K562 (cell line): ENCODE results near the gene ZNF280C. TPM values are rescaled to one million over a fixed set of nuclear protein-coding genes. Genes with fewer than 3 reads are reported as not detected.

ENCODE experiments used
- CBX1 ChIP-seq: sonication (generic); IDR thresholded peaks from 2 replicates; pipeline ENCODE4 v1.6.1; 2016; ENCODE audit warnings: antibody characterized with exemption, low read depth, mild to moderate bottlenecking
- DIDO1 ChIP-seq: fragments of 450-650 bp; IDR thresholded peaks from 2 replicates; pipeline ENCODE4 v1.6.1; 2016; ENCODE audit warnings: low read depth, missing biosample characterization, missing genetic modification characterization
- NCOA6 ChIP-seq: fragments of 450-650 bp; IDR thresholded peaks from 2 replicates; pipeline ENCODE4 v1.6.1; 2017; ENCODE audit warnings: mild to moderate bottlenecking
- NRF1 ChIP-seq, 2 experiments: fragments of 450-650 bp; IDR thresholded peaks in 1 of 2; conservative IDR thresholded peaks in 1 of 2; 2 replicates each; pipeline ENCODE4 v1.6.1; 2014; ENCODE audit warnings: mild to moderate bottlenecking in 2 of 2
- SAFB ChIP-seq: fragments of 200-400 bp; formaldehyde crosslinking; IDR thresholded peaks from 2 replicates; pipeline ENCODE4 v1.6.1; 2017; ENCODE audit warnings: low read depth, low read length, borderline replicate concordance
- TAF9B ChIP-seq: fragments of 450-650 bp; IDR thresholded peaks from 2 replicates; pipeline ENCODE4 v1.6.1; 2018; ENCODE audit warnings: mild to moderate bottlenecking; ENCODE audit not compliant: partially characterized antibody
- ZNF41 ChIP-seq: fragments of 250-450 bp; sonication (Bioruptor Pico); conservative IDR thresholded peaks from 2 replicates; pipeline ENCODE4 v1.4.0; 2020; ENCODE audit warnings: mild to moderate bottlenecking
- polyA plus RNA-seq, 8 experiments: library from polyadenylated mRNA; depleted of rRNA in 4 of 8; stranded (reverse) in 5 of 8; unstranded in 3 of 8; fragments of >200 nt; fragmentation: Nextera tagmentation in 2 of 8; fragmentation: Illumina TruSeq in 1 of 8; extraction: Ambion mirVana in 2 of 8; extraction: Trizol in 1 of 8; gene quantifications; 2 replicates each; pipeline versions ENCODE4 v1.2.1 to v1.2.3, GENCODE V29; 2011 to 2014; ENCODE audit warnings: inconsistent platforms in 1 of 8, missing spikeins in 1 of 8
- total RNA-seq, 7 experiments: library from RNA; depleted of rRNA in 6 of 7; stranded (reverse); fragments of >200 nt in 6 of 7; fragmentation: Illumina TruSeq in 2 of 7; extraction: Trizol in 2 of 7; gene quantifications; 2 replicates each; pipeline versions ENCODE4 v1.2.1 to v1.2.3, GENCODE V29; 2011 to 2021; ENCODE audit warnings: low replicate concordance in 1 of 7
- TF ChIP-seq, protein P1 (sequence below): IDR thresholded peaks from 2 replicates; pipeline ENCODE4 v1.6.1; 2011; ENCODE audit warnings: borderline replicate concordance, low read depth, mild to moderate bottlenecking, moderate library complexity, low read length; ENCODE audit not compliant: insufficient read depth, poor library complexity, severe bottlenecking
- TF ChIP-seq, protein P2 (sequence below): sonication (generic); formaldehyde crosslinking; IDR thresholded peaks from 2 replicates; pipeline ENCODE4 v1.8.1; 2023; ENCODE audit warnings: mild to moderate bottlenecking, missing genetic modification reagents, moderate library complexity
- TF ChIP-seq, protein P3 (sequence below): sonication (generic); formaldehyde crosslinking; IDR thresholded peaks from 2 replicates; pipeline ENCODE4 v1.8.0; 2022; ENCODE audit warnings: mild to moderate bottlenecking, missing genetic modification reagents
- TF ChIP-seq, protein P4 (sequence below): sonication (generic); formaldehyde crosslinking; IDR thresholded peaks from 2 replicates; pipeline ENCODE4 v1.8.0; 2022; ENCODE audit warnings: mild to moderate bottlenecking, low read depth, missing genetic modification reagents
- TF ChIP-seq, protein P5 (sequence below): fragments of 150-350 bp; IDR thresholded peaks from 2 replicates; pipeline ENCODE4 v1.6.1; 2014; ENCODE audit warnings: low read depth, mild to moderate bottlenecking, low read length, borderline replicate concordance

ZNF280C gene
- total and polyA plus RNA-seq, 9 of the 15 experiments (the other 6 are each of a cell fraction or from before 2014, with no cell fraction given) = 1.6 to 8.3 (median 4.4) TPM

DNA sequence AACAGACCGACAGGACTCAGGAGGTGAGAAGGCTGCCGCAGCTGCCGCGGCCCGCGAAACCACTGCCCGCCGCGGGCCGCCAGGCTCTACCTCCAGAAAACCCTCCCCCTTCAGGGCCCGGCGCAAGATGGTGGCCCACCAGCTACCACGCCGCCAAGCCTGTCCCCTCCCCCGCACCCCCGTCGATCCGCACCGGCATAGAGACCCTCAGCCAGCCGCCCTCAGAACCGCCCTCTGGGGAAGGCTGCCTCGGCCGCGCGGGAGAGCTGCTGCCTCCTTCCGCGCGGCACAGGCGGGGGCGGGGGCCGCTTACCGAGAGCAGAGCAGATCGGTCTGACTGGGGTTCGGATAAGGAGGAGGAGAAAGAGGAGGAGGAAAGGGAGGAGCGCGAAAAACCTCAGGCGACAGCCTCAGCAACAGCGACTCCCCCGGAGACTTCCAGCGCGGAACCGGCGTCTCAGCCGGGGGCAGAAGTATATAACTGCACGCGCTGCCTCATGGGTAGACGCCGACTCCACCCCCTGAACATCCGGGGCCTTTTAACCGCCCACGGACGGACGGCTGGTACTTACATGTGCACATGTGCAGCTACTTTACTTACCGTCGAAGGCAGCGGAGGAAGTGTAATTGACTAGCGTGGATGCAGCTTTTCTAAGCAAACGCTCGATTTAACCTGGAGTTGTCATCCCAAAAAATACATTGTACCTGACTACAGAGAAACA, at the start of gene ZNF280C (continued):
- TF ChIP-seq, protein P1, sequence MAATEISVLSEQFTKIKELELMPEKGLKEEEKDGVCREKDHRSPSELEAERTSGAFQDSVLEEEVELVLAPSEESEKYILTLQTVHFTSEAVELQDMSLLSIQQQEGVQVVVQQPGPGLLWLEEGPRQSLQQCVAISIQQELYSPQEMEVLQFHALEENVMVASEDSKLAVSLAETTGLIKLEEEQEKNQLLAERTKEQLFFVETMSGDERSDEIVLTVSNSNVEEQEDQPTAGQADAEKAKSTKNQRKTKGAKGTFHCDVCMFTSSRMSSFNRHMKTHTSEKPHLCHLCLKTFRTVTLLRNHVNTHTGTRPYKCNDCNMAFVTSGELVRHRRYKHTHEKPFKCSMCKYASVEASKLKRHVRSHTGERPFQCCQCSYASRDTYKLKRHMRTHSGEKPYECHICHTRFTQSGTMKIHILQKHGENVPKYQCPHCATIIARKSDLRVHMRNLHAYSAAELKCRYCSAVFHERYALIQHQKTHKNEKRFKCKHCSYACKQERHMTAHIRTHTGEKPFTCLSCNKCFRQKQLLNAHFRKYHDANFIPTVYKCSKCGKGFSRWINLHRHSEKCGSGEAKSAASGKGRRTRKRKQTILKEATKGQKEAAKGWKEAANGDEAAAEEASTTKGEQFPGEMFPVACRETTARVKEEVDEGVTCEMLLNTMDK = no peak
- TF ChIP-seq, protein P2, sequence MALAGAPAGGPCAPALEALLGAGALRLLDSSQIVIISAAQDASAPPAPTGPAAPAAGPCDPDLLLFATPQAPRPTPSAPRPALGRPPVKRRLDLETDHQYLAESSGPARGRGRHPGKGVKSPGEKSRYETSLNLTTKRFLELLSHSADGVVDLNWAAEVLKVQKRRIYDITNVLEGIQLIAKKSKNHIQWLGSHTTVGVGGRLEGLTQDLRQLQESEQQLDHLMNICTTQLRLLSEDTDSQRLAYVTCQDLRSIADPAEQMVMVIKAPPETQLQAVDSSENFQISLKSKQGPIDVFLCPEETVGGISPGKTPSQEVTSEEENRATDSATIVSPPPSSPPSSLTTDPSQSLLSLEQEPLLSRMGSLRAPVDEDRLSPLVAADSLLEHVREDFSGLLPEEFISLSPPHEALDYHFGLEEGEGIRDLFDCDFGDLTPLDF (CRISPR knock-in tag) = peak; percentile 67; the same call in 1 of the 2 replicates
- peak; percentile 87; the same call in 1 of the 2 replicates for TF ChIP-seq CBX1
- TF ChIP-seq, protein P3, sequence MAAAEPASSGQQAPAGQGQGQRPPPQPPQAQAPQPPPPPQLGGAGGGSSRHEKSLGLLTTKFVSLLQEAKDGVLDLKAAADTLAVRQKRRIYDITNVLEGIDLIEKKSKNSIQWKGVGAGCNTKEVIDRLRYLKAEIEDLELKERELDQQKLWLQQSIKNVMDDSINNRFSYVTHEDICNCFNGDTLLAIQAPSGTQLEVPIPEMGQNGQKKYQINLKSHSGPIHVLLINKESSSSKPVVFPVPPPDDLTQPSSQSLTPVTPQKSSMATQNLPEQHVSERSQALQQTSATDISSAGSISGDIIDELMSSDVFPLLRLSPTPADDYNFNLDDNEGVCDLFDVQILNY (CRISPR knock-in tag) = peak; percentile 34; the same call in 1 of the 2 replicates
- peak; percentile 77 for TF ChIP-seq NCOA6
- no peak for TF ChIP-seq ZNF41 (CRISPR knock-in tag)
- TF ChIP-seq NRF1 (conservative IDR thresholded peaks at IDR 0.05 in 1 of 2, IDR thresholded peaks at IDR 0.05 in 1 of 2) = peak; percentile 75 to 80
- TF ChIP-seq, protein P4, sequence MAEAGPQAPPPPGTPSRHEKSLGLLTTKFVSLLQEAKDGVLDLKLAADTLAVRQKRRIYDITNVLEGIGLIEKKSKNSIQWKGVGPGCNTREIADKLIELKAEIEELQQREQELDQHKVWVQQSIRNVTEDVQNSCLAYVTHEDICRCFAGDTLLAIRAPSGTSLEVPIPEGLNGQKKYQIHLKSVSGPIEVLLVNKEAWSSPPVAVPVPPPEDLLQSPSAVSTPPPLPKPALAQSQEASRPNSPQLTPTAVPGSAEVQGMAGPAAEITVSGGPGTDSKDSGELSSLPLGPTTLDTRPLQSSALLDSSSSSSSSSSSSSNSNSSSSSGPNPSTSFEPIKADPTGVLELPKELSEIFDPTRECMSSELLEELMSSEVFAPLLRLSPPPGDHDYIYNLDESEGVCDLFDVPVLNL = no peak
- no peak for TF ChIP-seq DIDO1
- no peak for TF ChIP-seq SAFB
- peak; percentile 57 for TF ChIP-seq TAF9B
- TF ChIP-seq, protein P5, sequence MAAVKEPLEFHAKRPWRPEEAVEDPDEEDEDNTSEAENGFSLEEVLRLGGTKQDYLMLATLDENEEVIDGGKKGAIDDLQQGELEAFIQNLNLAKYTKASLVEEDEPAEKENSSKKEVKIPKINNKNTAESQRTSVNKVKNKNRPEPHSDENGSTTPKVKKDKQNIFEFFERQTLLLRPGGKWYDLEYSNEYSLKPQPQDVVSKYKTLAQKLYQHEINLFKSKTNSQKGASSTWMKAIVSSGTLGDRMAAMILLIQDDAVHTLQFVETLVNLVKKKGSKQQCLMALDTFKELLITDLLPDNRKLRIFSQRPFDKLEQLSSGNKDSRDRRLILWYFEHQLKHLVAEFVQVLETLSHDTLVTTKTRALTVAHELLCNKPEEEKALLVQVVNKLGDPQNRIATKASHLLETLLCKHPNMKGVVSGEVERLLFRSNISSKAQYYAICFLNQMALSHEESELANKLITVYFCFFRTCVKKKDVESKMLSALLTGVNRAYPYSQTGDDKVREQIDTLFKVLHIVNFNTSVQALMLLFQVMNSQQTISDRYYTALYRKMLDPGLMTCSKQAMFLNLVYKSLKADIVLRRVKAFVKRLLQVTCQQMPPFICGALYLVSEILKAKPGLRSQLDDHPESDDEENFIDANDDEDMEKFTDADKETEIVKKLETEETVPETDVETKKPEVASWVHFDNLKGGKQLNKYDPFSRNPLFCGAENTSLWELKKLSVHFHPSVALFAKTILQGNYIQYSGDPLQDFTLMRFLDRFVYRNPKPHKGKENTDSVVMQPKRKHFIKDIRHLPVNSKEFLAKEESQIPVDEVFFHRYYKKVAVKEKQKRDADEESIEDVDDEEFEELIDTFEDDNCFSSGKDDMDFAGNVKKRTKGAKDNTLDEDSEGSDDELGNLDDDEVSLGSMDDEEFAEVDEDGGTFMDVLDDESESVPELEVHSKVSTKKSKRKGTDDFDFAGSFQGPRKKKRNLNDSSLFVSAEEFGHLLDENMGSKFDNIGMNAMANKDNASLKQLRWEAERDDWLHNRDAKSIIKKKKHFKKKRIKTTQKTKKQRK = no peak
